Upper lobe of left lung (tissue), 4 donors: Measurements from ENCODE around the gene PRL.

Experiments
- POLR2A ChIP-seq, 4 donors: fragments of 450-650 bp; IDR thresholded peaks; one replicate each; pipeline ENCODE4 v1.5.1; 2016 to 2017; ENCODE audit warnings: antibody characterized with exemption in 4 of 4, mild to moderate bottlenecking in 2 of 4
- TF ChIP-seq, protein P1 (sequence below), 6 experiments: fragments of 450-650 bp in 4 of 6; fragments of 200-600 bp in 2 of 6; sonication (generic) in 2 of 6; IDR thresholded peaks; one replicate each; pipeline ENCODE4 v1.5.1; 2016 to 2019; ENCODE audit warnings: antibody characterized with exemption in 6 of 6

DNA sequence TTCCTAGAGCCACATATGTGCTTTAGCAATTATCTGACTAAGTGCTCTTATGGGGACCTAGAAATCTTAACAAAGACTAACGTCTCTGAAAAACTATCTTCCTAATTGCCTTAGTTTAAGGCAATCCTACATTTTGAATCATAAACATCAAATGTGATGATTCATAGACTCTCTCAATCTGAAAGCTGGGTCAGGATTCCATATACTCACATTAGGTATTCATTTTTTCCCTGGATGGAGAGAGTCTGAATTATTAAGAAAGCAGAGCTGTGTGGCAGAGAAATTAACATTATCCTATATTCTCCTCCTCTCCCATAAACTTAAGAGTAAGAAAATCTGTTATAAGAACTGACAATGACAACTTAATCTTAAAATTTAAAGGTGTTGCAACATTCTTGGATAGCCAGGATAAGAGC is 1.6 kb upstream of the PRL start:
- TF ChIP-seq POLR2A (IDR thresholded peaks at IDR 0.05) = no peak
- TF ChIP-seq, protein P1, sequence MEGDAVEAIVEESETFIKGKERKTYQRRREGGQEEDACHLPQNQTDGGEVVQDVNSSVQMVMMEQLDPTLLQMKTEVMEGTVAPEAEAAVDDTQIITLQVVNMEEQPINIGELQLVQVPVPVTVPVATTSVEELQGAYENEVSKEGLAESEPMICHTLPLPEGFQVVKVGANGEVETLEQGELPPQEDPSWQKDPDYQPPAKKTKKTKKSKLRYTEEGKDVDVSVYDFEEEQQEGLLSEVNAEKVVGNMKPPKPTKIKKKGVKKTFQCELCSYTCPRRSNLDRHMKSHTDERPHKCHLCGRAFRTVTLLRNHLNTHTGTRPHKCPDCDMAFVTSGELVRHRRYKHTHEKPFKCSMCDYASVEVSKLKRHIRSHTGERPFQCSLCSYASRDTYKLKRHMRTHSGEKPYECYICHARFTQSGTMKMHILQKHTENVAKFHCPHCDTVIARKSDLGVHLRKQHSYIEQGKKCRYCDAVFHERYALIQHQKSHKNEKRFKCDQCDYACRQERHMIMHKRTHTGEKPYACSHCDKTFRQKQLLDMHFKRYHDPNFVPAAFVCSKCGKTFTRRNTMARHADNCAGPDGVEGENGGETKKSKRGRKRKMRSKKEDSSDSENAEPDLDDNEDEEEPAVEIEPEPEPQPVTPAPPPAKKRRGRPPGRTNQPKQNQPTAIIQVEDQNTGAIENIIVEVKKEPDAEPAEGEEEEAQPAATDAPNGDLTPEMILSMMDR (IDR thresholded peaks at IDR 0.05) = no peak
